D341Med (cell line): ENCODE measurements around the gene ESD.
"Not testable (repeated sequence)": the region's sequence is repeated elsewhere in the genome, so short reads cannot be mapped to it uniquely, and the experiment has no call there.

Source experiments
- DNase-seq: peaks from one replicate; pipeline ENCODE4 v3.0.0; 2012; ENCODE audit warnings: low spot score

ESD gene

GRCh38 chr13:46783504-46783903 lies 13.5 kb downstream of the ESD start:
- no peak for DNase-seq

GRCh38 chr13:46782691-46783090 lies 14.3 kb downstream of the ESD start:
- DNase-seq, result no peak

GRCh38 chr13:46782066-46782465 lies 14.9 kb downstream of the ESD start:
- DNase-seq, result no peak

DNA sequence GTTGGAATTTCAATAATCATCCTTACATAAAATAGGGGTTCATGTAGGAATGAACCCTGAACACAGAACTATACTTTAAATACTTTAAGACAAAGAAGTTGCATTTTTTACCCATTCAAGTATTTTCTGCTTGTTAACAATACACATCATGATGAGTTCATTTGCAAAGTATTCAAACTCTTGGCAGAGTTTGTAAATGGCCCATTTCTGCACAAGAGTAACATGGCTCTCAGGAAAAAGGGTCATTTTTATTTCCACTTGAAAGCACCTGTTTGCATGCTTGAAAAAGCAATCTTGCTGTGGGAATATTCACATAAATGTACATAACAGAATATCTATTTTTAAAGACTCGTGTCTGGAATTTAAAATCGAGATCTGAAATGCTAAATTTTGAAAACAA lies 18.1 kb downstream of the ESD start:
- DNase-seq, result no peak

DNA sequence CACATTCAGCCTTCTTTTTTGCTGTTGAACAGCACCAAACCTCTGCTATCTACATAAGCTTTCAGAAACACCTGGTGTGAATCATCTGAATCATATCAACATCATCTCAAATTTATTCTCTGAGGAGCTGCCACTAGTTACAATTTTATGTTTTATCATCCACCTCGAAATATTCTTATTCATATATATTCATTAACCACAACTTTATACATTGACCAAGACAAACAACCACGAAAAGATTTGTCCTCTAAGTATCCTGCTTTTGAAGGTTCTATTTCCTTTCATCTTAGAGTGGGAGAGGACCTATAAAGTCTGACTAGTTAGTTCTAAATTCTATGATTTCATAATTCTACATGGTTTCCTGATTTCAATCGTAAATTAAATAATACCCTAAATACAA lies 18.9 kb downstream of the ESD start:
- no peak for DNase-seq

GRCh38 chr13:46775385-46776107 lies 21.4 kb downstream of the ESD start:
- DNase-seq, result no peak

- no peak for DNase-seq
Measured at GRCh38 chr13:46773541-46773940, 23.4 kb downstream of the ESD start.

GRCh38 chr13:46771693-46772092 lies 25.3 kb downstream of the ESD start:
- no peak for DNase-seq

DNA sequence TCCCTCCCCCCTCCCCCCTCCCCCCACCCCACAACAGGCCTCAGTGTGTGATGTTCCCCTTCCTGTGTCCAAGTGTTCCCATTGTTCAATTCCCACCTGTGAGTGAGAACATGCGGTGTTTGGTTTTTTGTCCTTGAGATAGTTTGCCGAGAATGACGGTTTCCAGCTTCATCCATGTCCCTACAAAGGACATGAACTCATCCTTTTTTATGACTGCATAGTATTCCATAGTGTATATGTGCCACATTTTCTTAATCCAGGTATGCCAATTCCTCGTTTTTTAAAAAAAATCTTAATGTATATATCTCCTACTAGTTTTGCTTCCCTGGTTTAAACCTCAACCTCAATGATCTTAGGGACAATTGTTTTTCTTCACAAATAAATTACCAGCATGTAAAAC lies 27.0 kb downstream of the ESD start:
- DNase-seq, result not testable (repeated sequence)

- no peak for DNase-seq
Measured at GRCh38 chr13:46761866-46762265, 35.1 kb downstream of the ESD start.

- DNase-seq, result no peak
Measured at GRCh38 chr13:46761174-46761573, 35.8 kb downstream of the ESD start.

GRCh38 chr13:46759846-46760245 lies 37.1 kb downstream of the ESD start:
- no peak for DNase-seq

DNA sequence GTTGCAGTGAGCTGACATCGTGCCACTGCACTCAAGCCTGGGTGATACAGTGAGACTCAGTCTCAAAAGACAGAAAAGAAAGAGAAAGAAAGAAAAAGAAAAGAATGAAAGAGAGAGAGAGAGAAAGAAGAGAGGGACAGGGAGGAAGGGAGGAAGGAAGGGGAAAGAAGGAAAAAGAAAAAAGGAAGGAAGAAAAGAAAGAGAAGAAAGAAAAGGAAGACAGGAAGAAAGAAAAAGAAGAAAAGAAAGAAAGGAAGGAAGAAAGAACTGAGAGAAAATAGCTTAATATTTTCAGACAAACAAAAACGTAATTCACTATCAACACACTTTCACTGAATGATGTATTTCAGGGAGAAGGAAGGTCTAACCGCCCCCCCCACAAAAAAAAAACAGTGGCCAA lies 39.3 kb downstream of the ESD start:
- no peak for DNase-seq

DNA sequence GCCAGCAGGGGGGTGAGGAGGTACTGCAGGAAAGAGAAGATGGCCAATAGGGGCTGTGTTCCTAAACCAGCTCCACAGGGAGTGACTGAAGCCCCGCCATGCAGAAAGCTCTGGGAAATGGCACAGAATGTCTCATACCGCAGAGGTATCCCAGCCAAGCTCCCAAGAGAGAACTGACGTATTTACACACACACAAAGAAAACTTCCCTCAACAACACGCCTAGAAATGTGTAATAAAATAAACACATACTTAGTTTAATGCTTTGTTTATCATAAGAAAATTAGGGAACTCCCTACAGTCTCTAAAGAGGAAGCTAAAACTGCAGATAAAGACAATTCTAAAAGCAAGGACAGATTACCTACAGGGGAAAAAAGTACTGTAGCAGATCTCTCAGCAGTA lies 40.0 kb downstream of the ESD start:
- DNase-seq, result no peak

DNA sequence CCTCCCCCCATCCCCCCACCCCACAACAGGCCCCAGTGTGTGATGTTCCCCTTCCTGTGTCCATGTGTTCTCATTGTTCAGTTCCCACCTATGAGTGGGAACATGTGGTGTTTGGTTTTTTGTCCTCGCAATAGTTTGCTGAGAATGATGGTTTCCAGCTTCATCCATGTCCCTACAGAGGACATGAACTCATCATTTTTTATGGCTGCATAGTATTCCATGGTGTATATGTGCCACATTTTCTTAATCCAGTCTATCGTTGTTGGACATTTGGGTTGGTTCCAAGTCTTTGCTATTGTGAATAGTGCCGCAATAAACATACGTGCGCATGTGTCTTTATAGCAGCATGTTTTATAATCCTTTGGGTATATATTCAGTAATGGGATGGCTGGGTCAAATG lies 41.5 kb downstream of the ESD start:
- DNase-seq, result not testable (repeated sequence)

DNA sequence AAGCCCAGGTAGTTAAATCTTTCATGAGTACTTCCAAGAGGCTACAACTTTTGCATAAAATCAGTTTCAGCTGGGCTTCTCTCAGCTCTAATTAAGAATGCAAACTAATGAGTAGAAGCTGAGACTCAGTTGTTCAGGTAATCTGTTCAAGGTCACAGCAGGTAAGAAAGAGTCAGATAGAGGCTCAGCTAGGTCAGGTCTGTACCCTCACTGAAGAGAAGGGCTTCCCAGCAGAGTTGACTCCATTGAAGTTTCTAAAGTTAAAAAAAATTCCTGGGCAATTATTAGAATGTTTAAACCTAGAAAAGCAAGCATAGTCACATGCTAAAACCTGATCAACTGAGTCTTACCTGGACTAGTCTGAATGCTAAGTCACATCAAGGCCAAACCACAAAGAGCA lies 42.1 kb downstream of the ESD start:
- no peak for DNase-seq

DNA sequence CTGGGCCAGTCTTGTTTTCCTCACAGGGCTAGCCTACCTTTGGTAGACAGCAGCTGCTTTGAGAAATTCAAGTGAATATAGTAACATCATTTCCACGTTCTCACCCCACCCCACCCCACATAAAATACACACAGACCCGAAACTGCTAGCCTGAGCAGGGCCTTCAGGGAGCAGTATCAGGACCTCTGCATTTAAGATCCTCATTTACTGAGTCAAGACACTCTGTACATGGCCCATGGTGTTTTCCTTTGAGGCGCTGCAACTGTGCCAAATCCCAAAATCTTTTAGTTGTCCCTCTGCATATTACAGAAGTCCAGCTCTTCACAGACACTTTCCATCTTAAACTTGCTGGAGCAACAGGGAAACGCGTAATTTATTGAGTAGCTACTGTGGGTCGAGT lies 43.0 kb downstream of the ESD start:
- DNase-seq, result no peak

GRCh38 chr13:46753137-46753536 lies 43.8 kb downstream of the ESD start:
- DNase-seq, result no peak

GRCh38 chr13:46751811-46752635 lies 44.9 kb downstream of the ESD start:
- no peak for DNase-seq

GRCh38 chr13:46749951-46750350 lies 47.0 kb downstream of the ESD start:
- DNase-seq, result no peak

DNA sequence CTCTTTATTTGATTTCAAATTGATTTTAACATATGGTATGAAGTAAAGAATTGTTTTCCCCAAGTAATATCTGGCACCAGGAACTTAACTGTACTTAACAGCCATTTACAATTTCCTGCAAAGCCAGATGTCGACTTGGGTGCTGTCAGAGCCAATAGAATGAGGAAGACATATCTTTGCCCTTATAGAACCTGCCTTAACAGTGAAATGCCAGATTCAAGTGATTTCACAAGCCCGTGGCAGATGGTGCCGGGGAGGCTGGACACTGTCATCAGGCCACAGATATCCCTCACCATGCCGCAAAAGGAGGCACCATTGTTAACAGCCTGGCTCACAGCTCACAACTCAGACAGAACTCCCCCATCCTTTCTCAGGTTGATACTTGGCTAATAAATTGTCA lies 48.7 kb downstream of the ESD start:
- DNase-seq, result no peak

GRCh38 chr13:46747031-46747820 lies 49.7 kb downstream of the ESD start:
- no peak for DNase-seq

DNA sequence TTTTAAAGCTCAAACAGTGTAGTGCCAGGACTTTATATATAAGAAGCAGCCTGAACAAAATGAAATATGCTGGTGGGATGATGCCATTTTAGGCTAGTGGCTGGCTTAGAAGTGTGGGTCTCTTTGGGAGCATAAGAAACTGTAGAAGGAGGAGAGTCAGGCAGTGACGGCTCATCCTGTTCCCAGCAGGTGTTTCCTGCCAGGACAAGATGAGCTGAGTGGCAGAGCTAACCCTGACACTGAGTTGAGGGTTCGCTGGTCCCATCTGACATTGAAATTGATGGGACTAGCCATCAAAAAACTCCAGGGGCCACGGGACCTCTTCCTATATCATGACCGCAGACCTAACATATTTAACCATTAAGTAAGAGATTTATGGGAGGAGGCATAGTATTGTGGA lies 51.3 kb downstream of the ESD start:
- no peak for DNase-seq
